HEK293T (cell line): Measurements from ENCODE around the gene PTPRA.

ENCODE experiments used
- CTCF ChIA-PET: fragments of 350-600 bp; formaldehyde crosslinking; extraction: SDS; loops from one replicate; lab custom pipeline; 2021; ENCODE audit warnings: antibody characterized with exemption, inconsistent platforms; lab: Yijun Ruan, JAX
- POLR2A ChIA-PET: fragments of 350-600 bp; formaldehyde crosslinking; extraction: SDS; loops from one replicate; lab custom pipeline; 2020; ENCODE audit warnings: antibody characterized with exemption, inconsistent platforms; lab: Yijun Ruan, JAX
- DNase-seq: peaks from one replicate; pipeline ENCODE4 v3.0.0; 2012; ENCODE audit warnings: mixed read lengths; ENCODE audit errors: extremely low spot score
- ARNT ChIP-seq: fragments of 450-650 bp; IDR thresholded peaks from 2 replicates; pipeline ENCODE4 v1.6.1; 2017; ENCODE audit warnings: mild to moderate bottlenecking
- BHLHE40 ChIP-seq: fragments of 450-650 bp; IDR thresholded peaks from 2 replicates; pipeline ENCODE4 v1.6.1; 2016; ENCODE audit warnings: mild to moderate bottlenecking, moderate library complexity, borderline replicate concordance
- CTBP1 ChIP-seq: fragments of 450-650 bp; IDR thresholded peaks from 2 replicates; pipeline ENCODE4 v1.6.1; 2016; ENCODE audit warnings: borderline replicate concordance
- ELF4 ChIP-seq: fragments of 450-650 bp; IDR thresholded peaks from 2 replicates; pipeline ENCODE4 v1.6.1; 2017; ENCODE audit warnings: antibody characterized with exemption
- FOXA1 ChIP-seq: fragments of 450-650 bp; IDR thresholded peaks from 2 replicates; pipeline ENCODE4 v1.6.1; 2016; ENCODE audit warnings: mild to moderate bottlenecking
- FOXK2 ChIP-seq: fragments of 450-650 bp; IDR thresholded peaks from 2 replicates; pipeline ENCODE4 v1.6.1; 2016; ENCODE audit warnings: mild to moderate bottlenecking
- FOXM1 ChIP-seq: fragments of 450-650 bp; IDR thresholded peaks from 2 replicates; pipeline ENCODE4 v1.6.1; 2017; ENCODE audit warnings: mild to moderate bottlenecking, borderline replicate concordance
- HDGF ChIP-seq: fragments of 450-650 bp; IDR thresholded peaks from 2 replicates; pipeline ENCODE4 v1.6.1; 2017; ENCODE audit warnings: antibody characterized with exemption, borderline replicate concordance
- L3MBTL2 ChIP-seq: fragments of 450-650 bp; conservative IDR thresholded peaks from 2 replicates; pipeline ENCODE4 v1.6.1; 2016; ENCODE audit warnings: mild to moderate bottlenecking
- LEF1 ChIP-seq: fragments of 450-650 bp; IDR thresholded peaks from 2 replicates; pipeline ENCODE4 v1.6.1; 2017; ENCODE audit warnings: mild to moderate bottlenecking, borderline replicate concordance
- NFRKB ChIP-seq: fragments of 450-650 bp; IDR thresholded peaks from 2 replicates; pipeline ENCODE4 v1.6.1; 2016; ENCODE audit warnings: mild to moderate bottlenecking, moderate library complexity
- PKNOX1 ChIP-seq: fragments of 450-650 bp; IDR thresholded peaks from 2 replicates; pipeline ENCODE4 v1.6.1; 2016
- SP1 ChIP-seq: fragments of 450-650 bp; IDR thresholded peaks from 2 replicates; pipeline ENCODE4 v1.6.1; 2017
- SUZ12 ChIP-seq: fragments of 450-650 bp; IDR thresholded peaks from 2 replicates; pipeline ENCODE4 v1.6.1; 2016; ENCODE audit warnings: mild to moderate bottlenecking
- TARDBP ChIP-seq: fragments of 450-650 bp; IDR thresholded peaks from 2 replicates; pipeline ENCODE4 v1.6.1; 2016
- ZNF384 ChIP-seq: fragments of 450-650 bp; IDR thresholded peaks from 2 replicates; pipeline ENCODE4 v1.6.1; 2016

Gene PTPRA

DNA sequence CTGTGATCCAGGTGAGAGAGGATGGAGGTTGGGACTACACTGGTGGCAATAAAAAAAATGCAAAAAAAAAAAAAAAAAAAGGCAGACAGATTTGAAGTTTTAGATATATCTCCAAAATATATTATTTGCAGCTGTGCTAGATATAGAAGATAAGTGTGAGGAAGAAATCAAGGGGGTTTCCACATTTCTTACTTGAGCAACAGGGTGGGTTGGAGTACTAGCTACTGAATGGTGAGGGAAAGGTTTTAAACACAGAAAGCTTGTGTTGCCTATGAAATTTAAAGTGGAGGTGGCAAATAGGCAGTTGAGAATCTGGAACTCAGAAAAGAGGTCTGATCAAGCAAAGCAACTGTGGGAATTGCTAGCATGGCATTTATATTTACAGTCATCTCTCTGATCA is 110.2 kb downstream of the PTPRA start:
- ChIA-PET POLR2A (no interaction called here), CTCF (interaction anchor here (0.6 kb wide), 1 partner anchor 80 kb away, joined by 6 read pairs; no protein-coding TSS in a partner anchor)
- TF ChIP-seq PKNOX1 (no peak), L3MBTL2 (no peak), TARDBP (no peak), ELF4 (no peak), NFRKB (no peak), SP1 (no peak), BHLHE40 (no peak), SUZ12 (no peak), ZNF384 (no peak), FOXM1 (no peak), HDGF (no peak), FOXA1 (no peak), CTBP1 (no peak), LEF1 (no peak), FOXK2 (no peak), ARNT (no peak)
- DNase-seq, result no peak

GRCh38 chr20:2984028-2984501 is 110.8 kb downstream of the PTPRA start:
- ChIA-PET POLR2A (no interaction called here), CTCF (interaction anchor here (0.6 kb wide), 1 partner anchor 80 kb away, joined by 6 read pairs; no protein-coding TSS in a partner anchor)
- DNase-seq, result no peak
- no peak for TF ChIP-seq BHLHE40
- no peak for TF ChIP-seq ELF4
- TF ChIP-seq FOXA1, result no peak
- no peak for TF ChIP-seq NFRKB
- TF ChIP-seq ZNF384, result no peak
- TF ChIP-seq ARNT, result no peak
- no peak for TF ChIP-seq TARDBP
- TF ChIP-seq FOXM1, result no peak
- TF ChIP-seq SP1, result no peak
- TF ChIP-seq CTBP1, result no peak
- TF ChIP-seq PKNOX1, result no peak
- TF ChIP-seq LEF1, result no peak
- TF ChIP-seq FOXK2, result no peak
- no peak for TF ChIP-seq HDGF
- TF ChIP-seq L3MBTL2, result no peak

DNA sequence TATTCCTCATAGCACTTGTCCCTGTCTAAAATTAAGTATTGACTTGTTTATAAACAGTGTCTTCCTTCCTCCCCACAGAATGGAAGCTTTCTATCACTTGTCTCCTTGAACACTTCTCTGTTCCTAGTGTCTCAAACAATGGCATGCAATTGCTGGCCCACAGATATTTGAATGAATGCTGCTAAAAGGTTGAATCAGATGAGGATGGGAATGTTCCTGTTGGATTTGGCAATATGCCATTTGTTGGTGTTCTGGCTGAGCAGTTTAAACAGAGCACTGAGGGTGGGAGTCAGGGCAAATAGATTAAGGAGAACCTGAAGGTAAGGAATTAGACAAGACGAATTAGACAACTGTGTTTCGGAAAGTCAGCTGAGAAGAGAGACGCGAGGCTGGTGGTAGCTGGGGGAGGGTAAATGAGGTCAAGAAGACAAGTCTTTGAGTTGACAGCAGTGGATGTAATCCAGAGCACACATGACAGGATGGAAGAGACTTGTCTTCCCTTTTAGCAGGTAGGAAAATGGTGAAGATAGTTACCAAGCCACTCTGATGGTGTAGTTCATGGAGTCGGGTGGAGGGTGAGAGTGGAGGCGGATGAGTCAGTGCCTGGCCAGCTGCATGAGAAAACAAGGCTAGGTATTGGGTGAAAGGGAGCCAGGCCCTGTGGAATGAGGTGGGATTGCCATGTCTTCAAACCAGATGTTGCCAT is 111.8 kb downstream of the PTPRA start:
- no peak for DNase-seq
- ChIA-PET CTCF (interaction anchor here (0.9 kb wide), 1 partner anchor 71 kb away, joined by 4 read pairs; no protein-coding TSS in a partner anchor), POLR2A (no interaction called here)
- no peak for TF ChIP-seq TARDBP
- no peak for TF ChIP-seq L3MBTL2
- no peak for TF ChIP-seq CTBP1

GRCh38 chr20:2986466-2986865 is 113.2 kb downstream of the PTPRA start:
- no peak for DNase-seq
- ChIA-PET CTCF (no interaction called here), POLR2A (no interaction called here)
- TF ChIP-seq ELF4 (no peak), ARNT (no peak), SUZ12 (no peak), FOXA1 (no peak), LEF1 (no peak), ZNF384 (no peak), SP1 (no peak), L3MBTL2 (no peak), FOXK2 (no peak), CTBP1 (no peak), TARDBP (no peak), FOXM1 (no peak), PKNOX1 (no peak)

DNA sequence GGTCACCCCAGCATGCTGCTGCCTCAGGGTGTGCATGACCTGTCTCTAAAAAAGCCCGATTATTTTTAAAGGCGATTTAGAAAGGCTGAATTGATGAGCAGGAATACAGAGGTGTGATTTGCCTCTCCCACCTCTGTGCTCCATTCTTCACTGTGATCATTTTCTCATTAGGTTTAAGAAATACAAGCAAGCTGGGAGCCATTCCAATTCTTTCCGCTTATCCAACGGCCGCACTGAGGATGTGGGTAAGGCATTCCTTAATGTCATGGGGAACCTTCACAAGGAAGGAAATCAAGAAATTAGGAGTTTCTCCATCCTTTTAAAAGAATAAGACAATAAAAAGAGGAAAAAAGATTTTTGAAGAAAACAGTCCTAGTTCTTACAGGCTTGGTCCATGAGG is 114.6 kb downstream of the PTPRA start:
- CTCF ChIA-PET, result no interaction called here

GRCh38 chr20:2991532-2991931 is 118.3 kb downstream of the PTPRA start:
- TF ChIP-seq ZNF384 (no peak), PKNOX1 (no peak), ELF4 (no peak), TARDBP (no peak), SUZ12 (no peak), FOXA1 (no peak), FOXM1 (no peak), SP1 (no peak), HDGF (no peak), L3MBTL2 (no peak), CTBP1 (no peak), BHLHE40 (no peak), ARNT (no peak), LEF1 (no peak), FOXK2 (no peak), NFRKB (no peak)
- CTCF ChIA-PET, result interaction anchor here (0.6 kb wide), 1 partner anchor 14 kb away, joined by 6 read pairs; no protein-coding TSS in a partner anchor
- DNase-seq, result no peak
- POLR2A ChIA-PET, result no interaction called here

More for the DNA sequence above, 114.6 kb downstream of the PTPRA start:
- POLR2A ChIA-PET, result no interaction called here
- no peak for DNase-seq
- TF ChIP-seq FOXM1 (no peak), FOXK2 (no peak), NFRKB (no peak), ELF4 (no peak), L3MBTL2 (no peak), ARNT (no peak), LEF1 (no peak), FOXA1 (no peak), HDGF (no peak), CTBP1 (no peak)
